Psoas muscle (tissue), 8 donors: ENCODE results near the gene RAPGEF4. TPM values are rescaled to one million over a fixed set of nuclear protein-coding genes. Genes with fewer than 3 reads are reported as not detected.

Source experiments
- ATAC-seq, 4 donors: fragments of 200-7000 bp; cut with Tn5 transposase; one replicate each; pipeline ENCODE4 v1.9.1; 2020; ENCODE audit warnings: moderate library complexity in 3 of 4, mild to moderate bottlenecking in 2 of 4
- DNase-seq, 2 donors: peaks; one replicate each; pipeline ENCODE4 v3.0.0-alpha.2; 2020
- H3K27ac ChIP-seq: fragments of 200-600 bp; one replicate; pipeline ENCODE4 v1.8.0; 2022
- H3K27me3 ChIP-seq, 3 donors: fragments of 200-600 bp in 1 of 3; one replicate each; pipeline versions ENCODE4 v1.6.1 to v1.8.0; 2013 to 2022; ENCODE audit warnings: low read length in 2 of 3, mild to moderate bottlenecking in 2 of 3, moderate library complexity in 1 of 3; ENCODE audit not compliant: insufficient read depth in 3 of 3
- H3K36me3 ChIP-seq, 2 donors: fragments of 200-600 bp in 1 of 2; one replicate each; pipeline versions ENCODE4 v1.6.1 to v1.8.0; 2013 to 2022; ENCODE audit warnings: low read depth in 1 of 2, mild to moderate bottlenecking in 1 of 2, moderate library complexity in 1 of 2; ENCODE audit not compliant: insufficient read depth in 1 of 2
- H3K4me1 ChIP-seq: fragments of 200-600 bp; one replicate; pipeline ENCODE4 v1.8.0; 2022
- H3K4me3 ChIP-seq: fragments of 200-600 bp; one replicate; pipeline ENCODE4 v1.8.0; 2022; ENCODE audit warnings: mild to moderate bottlenecking
- H3K9me3 ChIP-seq: fragments of 200-600 bp; one replicate; pipeline ENCODE4 v1.8.0; 2022
- CTCF ChIP-seq: fragments of 200-600 bp; IDR thresholded peaks from one replicate; pipeline ENCODE4 v1.8.0; 2022; ENCODE audit warnings: antibody characterized with exemption
- WGBS, 3 donors: extraction: QIAGEN DNeasy Blood & Tissue Kit; methylation state at CpG; one replicate each; pipeline versions ENCODE4 v1.1.6 to v1.1.7; 2013; 5-methylcytosine and 5-hydroxymethylcytosine counted together
- intact Hi-C, 2 donors: fragments of 100-400 bp; cut with DNase I; formaldehyde crosslinking; loops; one replicate each; pipeline versions ENCODE4 v1.11.0 to v1.14.2; 2022
- polyA plus RNA-seq, 3 donors: library from polyadenylated mRNA; stranded (reverse); fragments of 200-250 nt; gene quantifications; one replicate each; pipeline ENCODE4 v1.2.3, GENCODE V29; 2013
- total RNA-seq, 4 donors: library from RNA; stranded (reverse); fragmentation: NEBNext Ultra II Directional in 2 of 4; extraction: Animal tissue kit (Norgen Biotek cat#: 25700) in 2 of 4; gene quantifications; one replicate each; pipeline versions ENCODE4 v1.2.1 to v1.2.4, GENCODE V29; 2021 to 2023
- donor health status: healthy with polysubstance abuse.
- donor health status: DM: no; HTN: no; CAD: no; lungs with moderate emphysema.
- donor health status: Bipolar disorder and iron deficiency.
- donor health status: healthy.
- donor health status: DM: yes; HTN: yes; CAD: no.
- donor health status: DM: no; HTN: no; CAD: no.
- donor health status: DM: no; HTN: no; CAD: no.
- donor health status: DM: yes; HTN: yes; CAD: no.

Gene RAPGEF4
- total and polyA plus RNA-seq, 7 donors, result 0.61 to 2.0 (median 0.92) TPM

GRCh38 chr2:172724724-172725123 is 10.9 kb upstream of the RAPGEF4 start:
- Histone ChIP-seq H3K9me3 (no peaks in the 10 kb centered on the region), H3K36me3 (no peaks in the 10 kb centered on the region), H3K4me3 (no peak overlapping the region), H3K4me1 (no peaks in the 10 kb centered on the region), H3K27ac (no peak overlapping the region), H3K27me3 (no peaks in the 10 kb centered on the region)
- ATAC-seq (no peak), DNase-seq (no peak)
- WGBS, 3 donors, result 90 to 93% (median 93%) methylated on average over 4 of the region's 4 CpGs
- no peak for TF ChIP-seq CTCF
- intact Hi-C loops, result no loop called here

- WGBS, 3 donors, result 89 to 91% (median 90%) methylated on average over 2 of the region's 2 CpGs
- no peaks in the 10 kb centered on the region for H3K36me3 ChIP-seq
- H3K4me1 ChIP-seq, result no peaks in the 10 kb centered on the region
- H3K27me3 ChIP-seq, result no peaks in the 10 kb centered on the region
- H3K9me3 ChIP-seq, result no peaks in the 10 kb centered on the region
- intact Hi-C loops, result no loop called here
- ATAC-seq (no peak), DNase-seq (no peak)
- no peak overlapping the region for H3K27ac ChIP-seq
- H3K4me3 ChIP-seq, result no peak overlapping the region
- no peak for TF ChIP-seq CTCF
These were observed 10.4 kb upstream of the RAPGEF4 start for GRCh38 chr2:172725284-172725683.

- WGBS, 3 donors, result 68 to 81% (median 78%) methylated on average over 3 of the region's 3 CpGs
- DNase-seq (no peak), ATAC-seq (no peak)
- no peaks in the 10 kb centered on the region for H3K36me3 ChIP-seq
- H3K27me3 ChIP-seq, result peaks cover 0 to 1% (median 0%) of the 10 kb centered on the region in 3 donors
- no peak overlapping the region for H3K27ac ChIP-seq
- H3K4me3 ChIP-seq, result no peak overlapping the region
- intact Hi-C loops, result no loop called here
- no peak for TF ChIP-seq CTCF
- no peaks in the 10 kb centered on the region for H3K9me3 ChIP-seq
- no peaks in the 10 kb centered on the region for H3K4me1 ChIP-seq
These were observed 9.9 kb upstream of the RAPGEF4 start for GRCh38 chr2:172725746-172726145.

- Histone ChIP-seq H3K36me3 (no peaks in the 10 kb centered on the region), H3K27ac (no peak overlapping the region), H3K9me3 (no peaks in the 10 kb centered on the region), H3K4me1 (no peaks in the 10 kb centered on the region), H3K27me3 (peaks cover 0 to 6% (median 0%) of the 10 kb centered on the region in 3 donors), H3K4me3 (no peak overlapping the region)
- TF ChIP-seq CTCF, result no peak
- no peak for DNase-seq
- no peak for ATAC-seq
- intact Hi-C loops, result no loop called here
- WGBS, 3 donors, result 62 to 65% (median 64%) methylated on average over 8 of the region's 8 CpGs
These were observed 9.4 kb upstream of the RAPGEF4 start for GRCh38 chr2:172726172-172726735.

- DNase-seq (no peak), ATAC-seq (no peak)
- Histone ChIP-seq H3K36me3 (no peaks in the 10 kb centered on the region), H3K27me3 (peaks cover 0 to 24% (median 6%) of the 10 kb centered on the region in 3 donors), H3K9me3 (no peaks in the 10 kb centered on the region), H3K27ac (no peak overlapping the region), H3K4me3 (no peak overlapping the region), H3K4me1 (no peaks in the 10 kb centered on the region)
- TF ChIP-seq CTCF, result no peak
- 89 to 96% (median 91%) methylated on average over 2 of the region's 2 CpGs for WGBS, 3 donors
- intact Hi-C loops, result no loop called here
These were observed 5.2 kb upstream of the RAPGEF4 start for GRCh38 chr2:172730411-172730810.
